ENCODE results near the gene RNF145. TPM values are rescaled to one million over a fixed set of nuclear protein-coding genes. Genes with fewer than 3 reads are reported as not detected.

The RNF145 gene
- total RNA-seq, 1 experiment from 2014 or later = 13.7 TPM

DNA sequence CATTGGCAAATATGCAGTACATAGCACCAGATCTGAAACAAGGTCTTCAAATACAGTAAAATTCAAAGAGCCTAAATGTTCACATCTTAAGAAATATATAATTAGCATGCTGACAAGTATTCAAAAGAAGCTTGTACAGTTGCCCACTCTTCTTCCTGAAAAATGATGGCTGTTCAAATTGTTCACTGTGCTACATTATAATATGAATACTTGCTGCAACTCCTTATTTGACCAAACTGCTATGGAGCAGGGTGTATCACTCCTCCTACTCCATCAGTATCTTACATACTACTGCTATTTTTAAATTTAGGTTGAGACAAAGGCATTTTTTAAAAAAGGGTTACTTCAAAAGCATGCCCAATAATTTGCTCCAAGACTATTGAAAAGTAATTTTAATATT, 39.3 kb downstream of the RNF145 start:
- intact Hi-C loops (cut with micrococcal nuclease) = no loop called here
- no peak overlapping the region for H3K9ac ChIP-seq (ENCODE audit: low read length)
- DNase-seq (no peak), ATAC-seq (no peak)
- H3K27me3 ChIP-seq (ENCODE audit: low read length) = no peaks in the 10 kb centered on the region
- H4K20me1 ChIP-seq (ENCODE audit: low read length) = no peaks in the 10 kb centered on the region
- no peak overlapping the region for H3K4me2 ChIP-seq (ENCODE audit: low read length)
- no peaks in the 10 kb centered on the region for H3K9me3 ChIP-seq (ENCODE audit: low read length)
- BruUV-seq (replicated peaks) = no TSS peak
- H3K27ac ChIP-seq (ENCODE audit: low read length) = no peak overlapping the region
- H3K79me2 ChIP-seq (ENCODE audit: low read length) = no peaks in the 10 kb centered on the region
- no peak overlapping the region for H2AFZ ChIP-seq (ENCODE audit: low read length)
- ChIA-PET POLR2A (ENCODE audit: unreplicated experiment) (no interaction called here), CTCF (no interaction called here)
- no peaks in the 10 kb centered on the region for H3K9me2 ChIP-seq (replicated peaks; ENCODE audit: low read length)
- no peak overlapping the region for H3K4me3 ChIP-seq (ENCODE audit: low read length)
- TF ChIP-seq, protein P1, sequence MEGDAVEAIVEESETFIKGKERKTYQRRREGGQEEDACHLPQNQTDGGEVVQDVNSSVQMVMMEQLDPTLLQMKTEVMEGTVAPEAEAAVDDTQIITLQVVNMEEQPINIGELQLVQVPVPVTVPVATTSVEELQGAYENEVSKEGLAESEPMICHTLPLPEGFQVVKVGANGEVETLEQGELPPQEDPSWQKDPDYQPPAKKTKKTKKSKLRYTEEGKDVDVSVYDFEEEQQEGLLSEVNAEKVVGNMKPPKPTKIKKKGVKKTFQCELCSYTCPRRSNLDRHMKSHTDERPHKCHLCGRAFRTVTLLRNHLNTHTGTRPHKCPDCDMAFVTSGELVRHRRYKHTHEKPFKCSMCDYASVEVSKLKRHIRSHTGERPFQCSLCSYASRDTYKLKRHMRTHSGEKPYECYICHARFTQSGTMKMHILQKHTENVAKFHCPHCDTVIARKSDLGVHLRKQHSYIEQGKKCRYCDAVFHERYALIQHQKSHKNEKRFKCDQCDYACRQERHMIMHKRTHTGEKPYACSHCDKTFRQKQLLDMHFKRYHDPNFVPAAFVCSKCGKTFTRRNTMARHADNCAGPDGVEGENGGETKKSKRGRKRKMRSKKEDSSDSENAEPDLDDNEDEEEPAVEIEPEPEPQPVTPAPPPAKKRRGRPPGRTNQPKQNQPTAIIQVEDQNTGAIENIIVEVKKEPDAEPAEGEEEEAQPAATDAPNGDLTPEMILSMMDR (conservative IDR thresholded peaks at IDR 0.05; ENCODE audit: low read depth, low read length) = no peak
- TF ChIP-seq EZH2phosphoT487 (IDR thresholded peaks at IDR 0.05; ENCODE audit: borderline replicate concordance, low read length) = no peak
- no peak for TF ChIP-seq EZH2 (IDR thresholded peaks at IDR 0.05; ENCODE audit: low read length, unreplicated experiment)
- no peaks in the 10 kb centered on the region for H3F3A ChIP-seq (ENCODE audit: low read length, unreplicated experiment)
- peaks cover 3% of the 10 kb centered on the region; the same call in 1 of the 2 replicates for H3K36me3 ChIP-seq (ENCODE audit: low read depth, low read length)
- no peaks in the 10 kb centered on the region for H3K4me1 ChIP-seq (ENCODE audit: insufficient read depth, low read length)

GRCh38 chr5:159166416-159166815, 42.9 kb downstream of the RNF145 start:
- H2AFZ ChIP-seq (ENCODE audit: low read length) = no peak overlapping the region
- POLR2A ChIA-PET (ENCODE audit: unreplicated experiment) = no interaction called here
- H3K27me3 ChIP-seq (ENCODE audit: low read length) = no peaks in the 10 kb centered on the region
- H3K36me3 ChIP-seq (ENCODE audit: low read depth, low read length) = no peaks in the 10 kb centered on the region; the same call in 1 of the 2 replicates
- intact Hi-C loops (cut with micrococcal nuclease) = no loop called here
- H3K9ac ChIP-seq (ENCODE audit: low read length) = no peak overlapping the region
- TF ChIP-seq, protein P1 (conservative IDR thresholded peaks at IDR 0.05; ENCODE audit: low read depth, low read length) = no peak
- TF ChIP-seq EZH2 (IDR thresholded peaks at IDR 0.05; ENCODE audit: low read length, unreplicated experiment) (no peak), EZH2phosphoT487 (IDR thresholded peaks at IDR 0.05; ENCODE audit: borderline replicate concordance, low read length) (no peak)
- no peak for ATAC-seq
- H3K79me2 ChIP-seq (ENCODE audit: low read length) = no peaks in the 10 kb centered on the region
- no peaks in the 10 kb centered on the region for H3K9me2 ChIP-seq (replicated peaks; ENCODE audit: low read length)
- no TSS peak for BruUV-seq (replicated peaks)
- no peaks in the 10 kb centered on the region for H4K20me1 ChIP-seq (ENCODE audit: low read length)
- H3K4me3 ChIP-seq (ENCODE audit: low read length) = no peak overlapping the region
- H3K4me2 ChIP-seq (ENCODE audit: low read length) = no peak overlapping the region
- H3K27ac ChIP-seq (ENCODE audit: low read length) = no peak overlapping the region
- no peaks in the 10 kb centered on the region for H3F3A ChIP-seq (ENCODE audit: low read length, unreplicated experiment)
- CTCF ChIA-PET = no interaction called here
- peaks cover 12% of the 10 kb centered on the region for H3K4me1 ChIP-seq (ENCODE audit: insufficient read depth, low read length)
- H3K9me3 ChIP-seq (ENCODE audit: low read length) = no peaks in the 10 kb centered on the region
- no peak for DNase-seq

- H3K27me3 ChIP-seq (ENCODE audit: low read length) = no peaks in the 10 kb centered on the region
- no peak for DNase-seq
- no peak overlapping the region for H3K4me3 ChIP-seq (ENCODE audit: low read length)
- H3K27ac ChIP-seq (ENCODE audit: low read length) = peak overlapping the region; percentile 65
- intact Hi-C loops (cut with micrococcal nuclease) = no loop called here
- peaks cover 9% of the 10 kb centered on the region; the same call in 1 of the 2 replicates for H3K36me3 ChIP-seq (ENCODE audit: low read depth, low read length)
- no peaks in the 10 kb centered on the region for H3K9me3 ChIP-seq (ENCODE audit: low read length)
- no TSS peak for BruUV-seq (replicated peaks)
- H4K20me1 ChIP-seq (ENCODE audit: low read length) = no peaks in the 10 kb centered on the region
- H3K9ac ChIP-seq (ENCODE audit: low read length) = no peak overlapping the region
- CTCF ChIA-PET = interaction anchor here (0.8 kb wide), 1 partner anchor 15 kb away, joined by 3 read pairs; no protein-coding TSS in a partner anchor
- H3K79me2 ChIP-seq (ENCODE audit: low read length) = no peaks in the 10 kb centered on the region
- H3F3A ChIP-seq (ENCODE audit: low read length, unreplicated experiment) = no peaks in the 10 kb centered on the region
- H2AFZ ChIP-seq (ENCODE audit: low read length) = no peak overlapping the region
- POLR2A ChIA-PET (ENCODE audit: unreplicated experiment) = no interaction called here
- TF ChIP-seq, protein P1 (conservative IDR thresholded peaks at IDR 0.05; ENCODE audit: low read depth, low read length) = no peak
- no peak for TF ChIP-seq EZH2 (IDR thresholded peaks at IDR 0.05; ENCODE audit: low read length, unreplicated experiment)
- no peak for TF ChIP-seq EZH2phosphoT487 (IDR thresholded peaks at IDR 0.05; ENCODE audit: borderline replicate concordance, low read length)
- H3K9me2 ChIP-seq (replicated peaks; ENCODE audit: low read length) = no peaks in the 10 kb centered on the region
- no peak for ATAC-seq
- peak overlapping the region; percentile 21 for H3K4me2 ChIP-seq (ENCODE audit: low read length)
- peaks cover 12% of the 10 kb centered on the region for H3K4me1 ChIP-seq (ENCODE audit: insufficient read depth, low read length)
These were observed 45.7 kb downstream of the RNF145 start for GRCh38 chr5:159163701-159164046.

Measured in PC-3 (cell line).